Endothelial cell of umbilical vein (primary cell): ENCODE measurements around the gene SLC12A1. TPM values are rescaled to one million over a fixed set of nuclear protein-coding genes. Genes with fewer than 3 reads are reported as not detected.

ENCODE experiments used
- BruUV-seq: library from RNA; stranded (reverse); fragments of 400-500 nt; replicated peaks from 2 replicates; lab custom pipeline; 2021; lab: Mats Ljungman, UMichigan
- CTCF ChIA-PET: fragments of 300-600, 350-600 bp; sonication (Branson Sonifier 250); formaldehyde crosslinking; loops from one replicate; lab custom pipeline; 2021; ENCODE audit warnings: antibody characterized with exemption, inconsistent platforms; lab: Charles Lee
- POLR2A ChIA-PET: fragments of 300-600, 350-600 bp; sonication (Branson Sonifier 250); formaldehyde crosslinking; loops from one replicate; lab custom pipeline; 2021; ENCODE audit warnings: antibody characterized with exemption, inconsistent platforms; lab: Charles Lee
- DNase-seq: peaks from one replicate; pipeline ENCODE4 v3.0.0-alpha.2; 2011; ENCODE audit warnings: low read depth, low spot score
- FAIRE-seq: peaks from 2 replicates; lab custom pipeline; 2011; peaks lifted over from hg19 to GRCh38; lab: Jason Lieb, UNC
- H2AFZ ChIP-seq: 2 replicates; pipeline ENCODE4 v1.6.0; 2012; ENCODE audit warnings: low read depth, low read length, control low read depth, inconsistent platforms
- H3K27ac ChIP-seq: 2 replicates; pipeline ENCODE4 v1.5.1; 2011; ENCODE audit warnings: low read depth, mild to moderate bottlenecking, control low read depth, low read length, moderate library complexity; ENCODE audit not compliant: insufficient read depth
- H3K27me3 ChIP-seq, 2 experiments: 2 replicates each; pipeline versions ENCODE4 v1.6.0 to v1.6.1; 2011; ENCODE audit warnings: low read length in 2 of 2, mixed read lengths in 1 of 2; ENCODE audit not compliant: control insufficient read depth in 2 of 2, insufficient read depth in 2 of 2
- H3K36me3 ChIP-seq, 2 experiments: 2 replicates in 1 of 2; 3 replicates in 1 of 2; pipeline ENCODE4 v1.5.1; 2011; ENCODE audit warnings: low read length in 2 of 2, mild to moderate bottlenecking in 1 of 2, moderate library complexity in 1 of 2; ENCODE audit not compliant: control insufficient read depth in 2 of 2, insufficient read depth in 2 of 2; ENCODE audit errors: extremely low read depth in 1 of 2
- H3K4me1 ChIP-seq: 3 replicates; pipeline ENCODE4 v1.5.1; 2011; ENCODE audit warnings: mild to moderate bottlenecking, low read length; ENCODE audit not compliant: control insufficient read depth, insufficient read depth; ENCODE audit errors: extremely low read depth
- H3K4me2 ChIP-seq: 2 replicates; pipeline ENCODE4 v1.6.1; 2011; ENCODE audit warnings: low read length, control low read depth, mixed read lengths; ENCODE audit not compliant: insufficient read depth
- H3K4me3 ChIP-seq, 3 experiments: fragments of 200-600 bp in 1 of 3; sonication (generic), shearing (Covaris generic) in 1 of 3; replicated peaks in 1 of 3; 2 replicates each; pipeline ENCODE4 v1.5.1; 2011 to 2016; ENCODE audit warnings: control low read depth in 3 of 3, low read length in 3 of 3, mild to moderate bottlenecking in 2 of 3, inconsistent platforms in 1 of 3, low read depth in 1 of 3, moderate library complexity in 1 of 3; ENCODE audit not compliant: insufficient read depth in 1 of 3
- H3K79me2 ChIP-seq: 2 replicates; pipeline ENCODE4 v1.6.0; 2012; ENCODE audit warnings: low read length, inconsistent platforms; ENCODE audit not compliant: control insufficient read depth, insufficient read depth
- H3K9ac ChIP-seq: replicated peaks from 2 replicates; pipeline ENCODE3; 2011; ENCODE audit warnings: low read length, control low read depth; ENCODE audit not compliant: insufficient read depth; ENCODE audit errors: extremely low read depth
- H3K9me1 ChIP-seq: replicated peaks from 3 replicates; pipeline ENCODE4 v1.6.0; 2011; ENCODE audit warnings: mild to moderate bottlenecking, low read length; ENCODE audit not compliant: control insufficient read depth, insufficient read depth; ENCODE audit errors: extremely low read depth
- H3K9me3 ChIP-seq: replicated peaks from 2 replicates; pipeline ENCODE4 v1.5.1; 2012; ENCODE audit warnings: low read length, inconsistent platforms; ENCODE audit not compliant: control insufficient read depth, insufficient read depth
- H4K20me1 ChIP-seq: replicated peaks from 2 replicates; pipeline ENCODE3; 2011; ENCODE audit warnings: mild to moderate bottlenecking, low read length; ENCODE audit not compliant: control insufficient read depth, insufficient read depth; ENCODE audit errors: extremely low read depth
- EZH2 ChIP-seq: IDR thresholded peaks from 2 replicates; pipeline ENCODE4 v1.6.1; 2012; ENCODE audit warnings: borderline replicate concordance, low read depth, mild to moderate bottlenecking, moderate library complexity, low read length, inconsistent platforms; ENCODE audit not compliant: severe bottlenecking
- FOS ChIP-seq: IDR thresholded peaks from 2 replicates; pipeline ENCODE4 v1.6.1; 2011; ENCODE audit warnings: mild to moderate bottlenecking, low read length, moderate library complexity, borderline replicate concordance; ENCODE audit not compliant: insufficient read depth
- GATA2 ChIP-seq: IDR thresholded peaks from 2 replicates; pipeline ENCODE4 v1.7.0; 2011; ENCODE audit warnings: low read depth, mild to moderate bottlenecking, moderate library complexity, mixed read lengths, low read length; ENCODE audit not compliant: insufficient read length, insufficient read depth
- JUN ChIP-seq: IDR thresholded peaks from 2 replicates; pipeline ENCODE4 v1.6.1; 2011; ENCODE audit warnings: borderline replicate concordance, low read depth; ENCODE audit not compliant: insufficient read length, insufficient read depth
- MYC ChIP-seq: IDR thresholded peaks from one replicate; pipeline ENCODE4 v1.6.1; 2011; ENCODE audit warnings: mild to moderate bottlenecking, low read depth, low read length
- POLR2A ChIP-seq: IDR thresholded peaks from 2 replicates; pipeline ENCODE4 v1.6.1; 2012; ENCODE audit warnings: low read depth, mild to moderate bottlenecking, control low read depth, low read length
- POLR2AphosphoS5 ChIP-seq: IDR thresholded peaks from 2 replicates; pipeline ENCODE4 v1.6.1; 2012; ENCODE audit warnings: low read depth, mild to moderate bottlenecking, control low read depth, low read length, moderate library complexity; ENCODE audit not compliant: insufficient read depth
- dilution Hi-C: fragments of 300-500 bp; cut with MboI; formaldehyde crosslinking; loops from one replicate; pipeline ENCODE4 v1.15.0; 2019; ENCODE audit warnings: low sequenced_read_pairs; ENCODE audit not compliant: extremely low pct_ligation_motif_present
- intact Hi-C: fragments of 100-400 bp; cut with micrococcal nuclease; formaldehyde crosslinking; loops from one replicate; pipeline ENCODE4 v1.10.0; 2022
- polyA plus RNA-seq, 4 experiments: library from polyadenylated mRNA; depleted of rRNA in 3 of 4; stranded (reverse) in 3 of 4; unstranded in 1 of 4; fragments of >200 nt; gene quantifications; 2 replicates each; pipeline versions ENCODE4 v1.2.1 to v1.2.3, GENCODE V29; 2011 to 2012; ENCODE audit warnings: missing spikeins in 1 of 4
- total RNA-seq: library from RNA; stranded (reverse); gene quantifications from 2 replicates; pipeline ENCODE4 v1.2.3, GENCODE V29; 2021
- TF ChIP-seq, protein P1 (sequence below): IDR thresholded peaks from 2 replicates; pipeline ENCODE4 v1.6.1; 2011; ENCODE audit not compliant: insufficient read depth, insufficient read length
- TF ChIP-seq, protein P2 (sequence below), 2 donors: IDR thresholded peaks; 1 replicate in 1 of 2; 2 replicates in 1 of 2; pipeline ENCODE4 v1.5.1; 2011; ENCODE audit warnings: low read length in 2 of 2, mild to moderate bottlenecking in 2 of 2, moderate library complexity in 2 of 2, control low read depth in 1 of 2, inconsistent platforms in 1 of 2, low read depth in 1 of 2; ENCODE audit not compliant: insufficient read depth in 1 of 2; ENCODE audit errors: extremely low read depth in 1 of 2

SLC12A1 gene
- total and polyA plus RNA-seq, 2 donors (not counting 3 experiments of a cell fraction or from before 2014, with no cell fraction given): not detected

DNA sequence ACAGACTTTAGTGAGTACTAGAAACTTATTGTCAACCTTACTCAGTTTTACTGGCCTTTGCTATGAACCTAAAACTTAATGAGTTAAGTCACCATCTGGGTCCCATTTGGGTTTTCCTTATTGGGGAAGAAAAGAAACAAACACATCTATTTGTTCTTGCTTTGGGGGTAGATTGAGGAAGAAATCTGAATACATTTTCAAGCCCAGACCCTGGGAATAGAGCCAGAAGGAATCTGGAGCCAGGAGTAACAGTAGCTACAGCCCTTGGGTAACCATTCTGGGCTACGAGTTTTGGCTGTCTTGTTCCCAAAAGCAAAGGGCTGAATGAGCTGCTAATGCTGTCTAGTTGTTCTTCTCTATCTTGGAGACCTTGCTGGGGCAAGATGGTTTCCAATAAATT, 16.5 kb downstream of the SLC12A1 start:
- Histone ChIP-seq H3K4me1 (no peaks in the 10 kb centered on the region), H4K20me1 (no peaks in the 10 kb centered on the region), H3K4me3 (no peak overlapping the region), H3K4me2 (no peak overlapping the region), H3K27ac (no peak overlapping the region), H3K9me3 (no peaks in the 10 kb centered on the region), H3K27me3 (peaks cover 5 to 9% of the 10 kb centered on the region in 2 experiments), H3K9ac (no peak overlapping the region), H3K79me2 (no peaks in the 10 kb centered on the region), H3K9me1 (no peaks in the 10 kb centered on the region), H3K36me3 (no peaks in the 10 kb centered on the region), H2AFZ (no peak overlapping the region)
- dilution Hi-C loops (no loop called here), intact Hi-C loops (no loop called here)
- ChIA-PET CTCF (interaction anchor here (1.0 kb wide), 1 partner anchor 11 kb away, joined by 3 read pairs; no protein-coding TSS in a partner anchor), POLR2A (no interaction called here)
- DNase-seq (no peak), FAIRE-seq (no peak)
- no TSS peak for BruUV-seq
- TF ChIP-seq POLR2A (no peak), JUN (no peak), EZH2 (no peak), FOS (no peak), POLR2AphosphoS5 (no peak), MYC (no peak), GATA2 (no peak)
- TF ChIP-seq, protein P1, sequence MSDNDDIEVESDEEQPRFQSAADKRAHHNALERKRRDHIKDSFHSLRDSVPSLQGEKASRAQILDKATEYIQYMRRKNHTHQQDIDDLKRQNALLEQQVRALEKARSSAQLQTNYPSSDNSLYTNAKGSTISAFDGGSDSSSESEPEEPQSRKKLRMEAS: no peak
- TF ChIP-seq, protein P2, sequence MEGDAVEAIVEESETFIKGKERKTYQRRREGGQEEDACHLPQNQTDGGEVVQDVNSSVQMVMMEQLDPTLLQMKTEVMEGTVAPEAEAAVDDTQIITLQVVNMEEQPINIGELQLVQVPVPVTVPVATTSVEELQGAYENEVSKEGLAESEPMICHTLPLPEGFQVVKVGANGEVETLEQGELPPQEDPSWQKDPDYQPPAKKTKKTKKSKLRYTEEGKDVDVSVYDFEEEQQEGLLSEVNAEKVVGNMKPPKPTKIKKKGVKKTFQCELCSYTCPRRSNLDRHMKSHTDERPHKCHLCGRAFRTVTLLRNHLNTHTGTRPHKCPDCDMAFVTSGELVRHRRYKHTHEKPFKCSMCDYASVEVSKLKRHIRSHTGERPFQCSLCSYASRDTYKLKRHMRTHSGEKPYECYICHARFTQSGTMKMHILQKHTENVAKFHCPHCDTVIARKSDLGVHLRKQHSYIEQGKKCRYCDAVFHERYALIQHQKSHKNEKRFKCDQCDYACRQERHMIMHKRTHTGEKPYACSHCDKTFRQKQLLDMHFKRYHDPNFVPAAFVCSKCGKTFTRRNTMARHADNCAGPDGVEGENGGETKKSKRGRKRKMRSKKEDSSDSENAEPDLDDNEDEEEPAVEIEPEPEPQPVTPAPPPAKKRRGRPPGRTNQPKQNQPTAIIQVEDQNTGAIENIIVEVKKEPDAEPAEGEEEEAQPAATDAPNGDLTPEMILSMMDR (IDR thresholded peaks at IDR 0.05; ENCODE audit: extremely low read depth in 1 of 2, insufficient read depth in 1 of 2, low read depth in 1 of 2, low read length in 2 of 2): no peak
